ENCODE measurements around the gene SIPA1L3. TPM values are rescaled to one million over a fixed set of nuclear protein-coding genes. Genes with fewer than 3 reads are reported as not detected.
"Not testable (repeated sequence)": the region's sequence is repeated elsewhere in the genome, so short reads cannot be mapped to it uniquely, and the experiment has no call there.

The SIPA1L3 gene
- total and polyA plus RNA-seq, 12 donors, result 2.2 to 24.1 (median 11.8) TPM

DNA sequence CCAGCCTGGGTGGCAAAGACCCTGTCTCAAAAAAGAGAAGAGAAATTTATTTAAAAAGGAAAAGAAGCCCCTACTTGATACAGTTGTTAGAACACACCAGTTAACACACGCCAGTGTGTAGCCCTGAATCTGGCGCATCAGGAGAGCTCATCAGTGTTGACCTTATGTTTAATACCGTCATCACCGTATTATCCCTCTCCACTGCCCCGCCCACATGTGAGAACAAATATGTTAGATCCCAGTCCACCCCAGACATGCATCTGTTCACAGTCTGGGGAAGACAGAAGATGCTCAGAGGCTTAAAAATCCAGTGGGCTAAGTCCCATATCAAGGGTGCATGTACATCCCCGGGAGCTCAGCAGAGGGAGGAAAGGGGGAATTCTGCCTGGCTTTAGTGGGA is 161.8 kb downstream of the SIPA1L3 start:
- Histone ChIP-seq H3K9me3 (replicated peaks in 1 of 3) (no peaks in the 10 kb centered on the region), H3K4me3 (no peak overlapping the region), H3K4me1 (replicated peaks in 1 of 2) (no peaks in the 10 kb centered on the region), H3K27me3 (no peaks in the 10 kb centered on the region), H3K27ac (no peak overlapping the region), H3K36me3 (replicated peaks in 1 of 2) (no peaks in the 10 kb centered on the region)
- no peak for DNase-seq
- 89 to 96% (median 94%) methylated on average over 6 of the region's 6 CpGs for WGBS, 4 donors
- intact Hi-C loops (cut with DNase I), result no loop called here
- no peak for TF ChIP-seq POLR2A (IDR thresholded peaks at IDR 0.05)
- TF ChIP-seq, protein P1, sequence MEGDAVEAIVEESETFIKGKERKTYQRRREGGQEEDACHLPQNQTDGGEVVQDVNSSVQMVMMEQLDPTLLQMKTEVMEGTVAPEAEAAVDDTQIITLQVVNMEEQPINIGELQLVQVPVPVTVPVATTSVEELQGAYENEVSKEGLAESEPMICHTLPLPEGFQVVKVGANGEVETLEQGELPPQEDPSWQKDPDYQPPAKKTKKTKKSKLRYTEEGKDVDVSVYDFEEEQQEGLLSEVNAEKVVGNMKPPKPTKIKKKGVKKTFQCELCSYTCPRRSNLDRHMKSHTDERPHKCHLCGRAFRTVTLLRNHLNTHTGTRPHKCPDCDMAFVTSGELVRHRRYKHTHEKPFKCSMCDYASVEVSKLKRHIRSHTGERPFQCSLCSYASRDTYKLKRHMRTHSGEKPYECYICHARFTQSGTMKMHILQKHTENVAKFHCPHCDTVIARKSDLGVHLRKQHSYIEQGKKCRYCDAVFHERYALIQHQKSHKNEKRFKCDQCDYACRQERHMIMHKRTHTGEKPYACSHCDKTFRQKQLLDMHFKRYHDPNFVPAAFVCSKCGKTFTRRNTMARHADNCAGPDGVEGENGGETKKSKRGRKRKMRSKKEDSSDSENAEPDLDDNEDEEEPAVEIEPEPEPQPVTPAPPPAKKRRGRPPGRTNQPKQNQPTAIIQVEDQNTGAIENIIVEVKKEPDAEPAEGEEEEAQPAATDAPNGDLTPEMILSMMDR (IDR thresholded peaks at IDR 0.05), result no peak

DNA sequence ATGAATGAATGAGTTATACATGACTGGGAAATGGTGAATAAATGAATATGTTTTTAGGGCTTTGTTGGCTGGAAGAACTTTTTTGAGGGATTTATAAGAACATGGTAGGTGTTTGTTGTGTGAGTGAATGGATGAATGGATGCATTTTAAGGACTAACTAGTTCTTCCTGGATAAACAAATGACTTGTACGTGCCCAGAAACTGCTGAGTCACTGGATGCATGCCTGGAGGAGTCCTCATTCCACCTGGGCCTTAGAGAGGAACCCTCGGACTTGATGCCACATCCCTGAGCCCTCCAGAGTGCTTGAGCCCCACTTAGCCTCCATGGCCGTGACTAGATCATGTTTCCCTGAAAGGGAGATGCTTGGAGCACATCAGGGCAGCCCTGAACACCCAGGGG is 163.6 kb downstream of the SIPA1L3 start:
- no peak for DNase-seq
- intact Hi-C loops (cut with DNase I), result no loop called here
- WGBS, 4 donors, result 67 to 81% (median 75%) methylated on average over 3 of the region's 3 CpGs
- Histone ChIP-seq H3K27me3 (no peaks in the 10 kb centered on the region), H3K9me3 (replicated peaks in 1 of 3) (no peaks in the 10 kb centered on the region), H3K27ac (no peak overlapping the region), H3K36me3 (replicated peaks in 1 of 2) (no peaks in the 10 kb centered on the region), H3K4me1 (replicated peaks in 1 of 2) (no peaks in the 10 kb centered on the region), H3K4me3 (no peak overlapping the region)
- TF ChIP-seq, protein P1 (IDR thresholded peaks at IDR 0.05), result no peak
- no peak for TF ChIP-seq POLR2A (IDR thresholded peaks at IDR 0.05)

DNA sequence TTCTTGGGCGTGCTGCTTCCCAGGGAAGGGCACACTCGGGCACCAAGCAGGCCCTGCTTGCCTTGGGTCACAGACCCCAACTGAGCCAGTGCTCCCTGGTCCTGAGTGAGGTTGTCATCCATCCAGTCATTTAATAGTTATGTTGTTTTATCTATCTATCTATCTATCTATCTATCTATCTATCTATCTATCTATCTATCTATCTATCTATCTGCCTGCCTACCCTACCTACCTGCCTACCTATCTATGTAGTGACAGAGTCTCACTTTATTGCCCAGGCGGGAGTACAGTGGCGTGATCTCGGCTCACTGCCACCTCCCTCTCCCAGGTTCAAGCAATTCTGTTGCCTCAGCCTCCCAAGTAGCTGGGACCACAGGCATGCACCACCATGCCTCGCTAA is 164.0 kb downstream of the SIPA1L3 start:
- H3K27me3 ChIP-seq; H3K36me3 ChIP-seq (replicated peaks in 1 of 2); DNase-seq; intact Hi-C loops (cut with DNase I); H3K27ac ChIP-seq; H3K9me3 ChIP-seq (replicated peaks in 1 of 3); H3K4me3 ChIP-seq; H3K4me1 ChIP-seq (replicated peaks in 1 of 2): not testable (repeated sequence)
- 94 to 99% (median 96%) methylated on average over 6 of the region's 6 CpGs for WGBS, 4 donors

DNA sequence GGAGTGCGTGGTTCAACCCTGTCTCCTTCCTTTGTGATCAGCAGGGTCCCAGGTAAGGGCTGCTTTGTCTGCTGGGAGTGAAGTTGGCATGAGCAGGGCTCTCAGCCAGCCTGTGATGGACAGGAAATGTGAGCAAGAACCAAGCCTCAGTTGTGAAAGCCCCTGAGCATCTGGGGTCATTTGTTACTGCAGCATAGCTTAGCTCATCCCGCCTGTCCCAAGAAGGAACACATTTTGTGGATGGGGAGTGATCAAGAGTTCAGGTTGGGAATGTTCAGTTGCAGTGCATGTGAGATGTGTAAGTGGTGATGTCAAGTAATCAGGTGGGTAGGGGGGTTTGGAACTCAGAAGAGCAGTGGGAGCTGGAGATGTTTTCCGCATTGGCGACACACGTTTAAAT is 164.6 kb downstream of the SIPA1L3 start:
- no peak overlapping the region for H3K4me3 ChIP-seq
- H3K36me3 ChIP-seq (replicated peaks in 1 of 2), result no peaks in the 10 kb centered on the region
- no peak overlapping the region for H3K27ac ChIP-seq
- DNase-seq, result no peak
- intact Hi-C loops (cut with DNase I), result no loop called here
- no peaks in the 10 kb centered on the region for H3K9me3 ChIP-seq (replicated peaks in 1 of 3)
- no peaks in the 10 kb centered on the region for H3K27me3 ChIP-seq
- 89 to 99% (median 98%) methylated on average over 5 of the region's 5 CpGs for WGBS, 4 donors
- TF ChIP-seq, protein P1 (IDR thresholded peaks at IDR 0.05), result no peak
- no peaks in the 10 kb centered on the region for H3K4me1 ChIP-seq (replicated peaks in 1 of 2)

DNA sequence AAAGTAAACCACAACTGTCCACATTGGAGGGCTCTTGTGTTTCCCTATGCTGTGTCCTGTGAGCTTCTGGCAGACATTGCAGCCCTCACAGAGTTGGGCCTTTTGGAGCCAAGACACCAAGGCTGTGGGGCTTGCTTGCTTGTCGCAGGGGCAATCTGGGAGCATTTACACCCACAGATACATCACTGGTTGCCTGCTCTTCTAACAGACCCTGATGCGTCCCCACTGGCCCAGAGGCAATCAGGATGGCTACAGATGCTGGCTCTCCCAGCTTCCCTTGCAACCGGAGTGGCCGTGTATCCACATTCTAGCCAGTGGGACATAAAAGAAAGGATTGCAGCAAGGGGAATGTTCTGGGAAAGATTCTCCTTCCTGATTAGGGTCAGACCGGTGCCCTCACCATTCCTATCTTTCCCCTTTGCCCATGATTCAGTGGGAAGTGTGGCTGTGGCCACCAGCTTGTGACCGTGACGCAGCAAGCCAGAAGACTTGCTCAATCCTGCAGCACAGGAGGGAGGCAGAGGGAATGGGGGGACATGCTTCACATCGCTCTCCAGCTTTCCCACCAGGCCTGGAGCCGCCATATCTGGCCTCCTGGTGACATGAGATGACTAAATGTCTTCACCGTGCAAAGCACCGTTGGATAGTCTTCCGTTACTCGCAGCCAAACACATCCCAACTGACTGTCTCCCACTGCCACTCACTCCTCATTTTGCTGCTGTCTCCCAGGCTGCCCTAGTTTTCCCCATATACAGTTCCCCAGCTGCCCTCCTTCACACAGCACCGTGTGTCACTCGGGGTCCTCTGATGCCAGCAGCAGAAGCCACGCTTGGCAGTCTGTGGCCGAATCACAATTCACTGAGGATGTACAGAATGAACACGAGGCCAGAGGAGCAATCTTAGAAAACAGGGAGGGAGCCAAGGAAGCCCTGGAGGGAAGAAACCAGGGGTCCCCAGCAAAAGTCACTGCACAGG is 166.1 kb downstream of the SIPA1L3 start:
- Histone ChIP-seq H3K36me3 (replicated peaks in 1 of 2) (no peaks in the 10 kb centered on the region), H3K27ac (no peak overlapping the region), H3K4me1 (replicated peaks in 1 of 2) (no peaks in the 10 kb centered on the region), H3K27me3 (no peaks in the 10 kb centered on the region), H3K4me3 (no peak overlapping the region), H3K9me3 (replicated peaks in 1 of 3) (no peaks in the 10 kb centered on the region)
- 90 to 93% (median 93%) methylated on average over 13 to 18 of the region's 18 CpGs for WGBS, 4 donors
- intact Hi-C loops (cut with DNase I), result no loop called here
- TF ChIP-seq, protein P1 (IDR thresholded peaks at IDR 0.05), result no peak
- no peak for TF ChIP-seq POLR2A (IDR thresholded peaks at IDR 0.05)
- DNase-seq, result no peak

Data from adrenal gland (tissue), 12 donors.